Mucosa of stomach (tissue), 1 donor: ENCODE results near the gene NOS1.
"Not testable (repeated sequence)": the region's sequence is repeated elsewhere in the genome, so short reads cannot be mapped to it uniquely, and the experiment has no call there.

Experiments
- H3K27me3 ChIP-seq: one replicate; pipeline ENCODE4 v1.7.0; 2013; ENCODE audit warnings: mild to moderate bottlenecking, low read length; ENCODE audit not compliant: control insufficient read depth, insufficient read depth
- H3K36me3 ChIP-seq: one replicate; pipeline ENCODE4 v1.7.0; 2013; ENCODE audit warnings: low read length; ENCODE audit not compliant: control insufficient read depth, insufficient read depth
- H3K4me1 ChIP-seq: one replicate; pipeline ENCODE4 v1.7.0; 2013; ENCODE audit warnings: mild to moderate bottlenecking, low read length; ENCODE audit not compliant: control insufficient read depth, insufficient read depth
- H3K4me3 ChIP-seq: one replicate; pipeline ENCODE4 v1.7.0; 2013; ENCODE audit warnings: low read length
- H3K9ac ChIP-seq: one replicate; pipeline ENCODE4 v1.7.0; 2013; ENCODE audit warnings: mild to moderate bottlenecking, low read length, moderate library complexity
- H3K9me3 ChIP-seq: one replicate; pipeline ENCODE4 v1.7.0; 2013; ENCODE audit warnings: mild to moderate bottlenecking, low read length, moderate library complexity; ENCODE audit not compliant: control insufficient read depth
- donor health status: Pancreatic carcinoma.

Gene NOS1

DNA sequence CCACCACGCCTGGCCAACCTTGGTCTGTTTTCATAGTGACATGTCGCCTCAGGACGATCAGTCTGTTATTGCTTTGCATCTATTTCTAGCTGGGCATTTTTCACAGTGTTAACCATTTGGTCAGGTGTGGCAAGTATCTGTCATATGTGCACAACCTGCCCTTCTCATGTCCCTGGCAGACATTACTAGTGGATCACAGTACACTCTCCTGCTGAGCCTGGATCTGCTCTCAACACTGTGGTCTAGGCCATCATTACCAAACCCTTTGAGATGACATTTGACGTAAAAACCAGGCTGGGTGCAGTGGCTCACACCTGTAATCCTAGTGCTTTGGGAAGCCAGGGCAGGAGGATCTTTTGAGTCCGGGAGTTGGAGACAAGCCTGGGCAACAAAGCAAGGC lies 29.4 kb upstream of the NOS1 start:
- H3K9me3 ChIP-seq, result no peaks in the 10 kb centered on the region
- no peaks in the 10 kb centered on the region for H3K4me1 ChIP-seq
- H3K9ac ChIP-seq, result no peak overlapping the region
- H3K36me3 ChIP-seq, result no peaks in the 10 kb centered on the region
- H3K4me3 ChIP-seq, result no peak overlapping the region
- H3K27me3 ChIP-seq, result no peaks in the 10 kb centered on the region

- H3K9ac ChIP-seq, result no peak overlapping the region
Measured at GRCh38 chr12:117388951-117389446, 27.6 kb upstream of the NOS1 start.

GRCh38 chr12:117387832-117388231 lies 26.4 kb upstream of the NOS1 start:
- no peak overlapping the region for H3K9ac ChIP-seq
- no peaks in the 10 kb centered on the region for H3K36me3 ChIP-seq
- H3K4me3 ChIP-seq, result no peak overlapping the region
- H3K9me3 ChIP-seq, result no peaks in the 10 kb centered on the region
- no peaks in the 10 kb centered on the region for H3K4me1 ChIP-seq
- no peaks in the 10 kb centered on the region for H3K27me3 ChIP-seq

More at GRCh38 chr12:117388951-117389446, 27.6 kb upstream of the NOS1 start:
- Histone ChIP-seq H3K36me3 (no peaks in the 10 kb centered on the region), H3K4me3 (no peak overlapping the region), H3K27me3 (no peaks in the 10 kb centered on the region), H3K9me3 (no peaks in the 10 kb centered on the region), H3K4me1 (no peaks in the 10 kb centered on the region)

- H3K4me3 ChIP-seq, result no peak overlapping the region
- no peaks in the 10 kb centered on the region for H3K36me3 ChIP-seq
- no peak overlapping the region for H3K9ac ChIP-seq
- H3K9me3 ChIP-seq, result no peaks in the 10 kb centered on the region
- H3K27me3 ChIP-seq, result no peaks in the 10 kb centered on the region
- H3K4me1 ChIP-seq, result no peaks in the 10 kb centered on the region
Measured at GRCh38 chr12:117384735-117385134, 23.3 kb upstream of the NOS1 start.

DNA sequence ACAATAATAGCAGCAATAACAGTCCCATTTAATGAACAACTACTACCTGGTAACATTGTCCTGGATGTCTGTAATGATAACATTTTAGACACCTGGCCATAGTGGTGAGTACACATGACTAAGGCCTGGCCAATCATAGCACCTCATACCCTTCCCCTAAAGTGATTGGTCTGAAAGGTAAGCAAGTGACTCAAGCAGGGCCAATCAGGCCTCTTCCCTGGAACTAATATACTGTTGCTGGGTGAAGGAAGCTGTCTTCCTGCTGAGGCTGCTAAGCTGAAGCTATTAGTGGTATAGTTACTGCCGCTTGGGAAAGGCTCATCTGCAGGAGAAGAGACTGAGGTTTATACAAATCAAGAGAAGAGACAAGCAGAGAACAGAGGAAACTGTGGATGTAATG lies 18.7 kb upstream of the NOS1 start:
- H3K9ac ChIP-seq, result no peak overlapping the region
- no peaks in the 10 kb centered on the region for H3K27me3 ChIP-seq
- no peaks in the 10 kb centered on the region for H3K9me3 ChIP-seq
- no peak overlapping the region for H3K4me3 ChIP-seq
- no peaks in the 10 kb centered on the region for H3K4me1 ChIP-seq
- H3K36me3 ChIP-seq, result no peaks in the 10 kb centered on the region

DNA sequence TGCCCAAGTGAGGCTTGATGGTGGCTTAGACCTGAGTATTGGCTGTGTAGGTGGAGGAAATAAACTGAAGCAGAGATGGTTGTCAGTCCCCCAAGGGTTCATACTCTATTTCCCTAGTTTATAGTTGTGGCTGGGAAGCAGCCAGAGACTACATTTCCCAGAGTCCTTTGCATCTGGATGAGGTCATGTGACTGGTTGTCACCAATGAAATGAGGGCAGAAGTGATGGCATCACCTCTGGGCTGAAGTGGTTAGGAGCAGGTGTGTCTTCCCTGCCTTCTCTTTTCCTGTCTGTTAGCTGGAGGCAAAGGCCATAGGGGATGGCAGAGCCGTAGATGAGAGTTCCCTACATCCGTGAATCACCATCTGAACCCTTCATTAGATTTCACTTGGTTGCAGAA lies 16.3 kb upstream of the NOS1 start:
- H3K27me3 ChIP-seq, result no peaks in the 10 kb centered on the region
- no peak overlapping the region for H3K4me3 ChIP-seq
- H3K4me1 ChIP-seq, result no peaks in the 10 kb centered on the region
- no peaks in the 10 kb centered on the region for H3K36me3 ChIP-seq
- no peaks in the 10 kb centered on the region for H3K9me3 ChIP-seq
- no peak overlapping the region for H3K9ac ChIP-seq

DNA sequence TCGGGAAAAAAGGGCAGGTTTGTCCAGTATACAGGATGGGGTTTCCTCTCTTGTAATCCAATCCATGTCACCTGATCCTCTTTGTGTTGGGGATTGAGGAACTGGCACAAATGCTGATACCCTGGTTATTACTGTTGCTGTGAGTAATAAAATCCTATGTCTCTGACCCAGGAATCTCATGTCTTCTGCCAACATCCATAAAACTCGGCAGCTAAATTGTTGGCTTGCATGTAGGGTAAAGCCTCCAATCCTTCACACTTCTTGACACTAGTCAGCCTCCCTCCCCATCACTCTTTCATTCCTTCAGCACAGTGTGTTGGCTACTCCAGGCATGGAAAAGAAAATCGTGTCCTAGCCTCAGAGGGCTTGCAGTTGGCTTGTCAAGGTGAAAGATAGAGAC lies 9.2 kb upstream of the NOS1 start:
- no peaks in the 10 kb centered on the region for H3K9me3 ChIP-seq
- no peak overlapping the region for H3K9ac ChIP-seq
- H3K27me3 ChIP-seq, result no peaks in the 10 kb centered on the region
- H3K4me3 ChIP-seq, result no peak overlapping the region
- no peaks in the 10 kb centered on the region for H3K36me3 ChIP-seq
- H3K4me1 ChIP-seq, result no peaks in the 10 kb centered on the region

GRCh38 chr12:117370000-117370399 lies 8.6 kb upstream of the NOS1 start:
- not testable (repeated sequence) for H3K9ac ChIP-seq, H3K27me3 ChIP-seq, H3K4me3 ChIP-seq, H3K36me3 ChIP-seq, H3K9me3 ChIP-seq, H3K4me1 ChIP-seq

- no peak overlapping the region for H3K4me3 ChIP-seq
- H3K36me3 ChIP-seq, result no peaks in the 10 kb centered on the region
- H3K9ac ChIP-seq, result no peak overlapping the region
- H3K9me3 ChIP-seq, result no peaks in the 10 kb centered on the region
- peaks cover 24% of the 10 kb centered on the region for H3K27me3 ChIP-seq
- no peaks in the 10 kb centered on the region for H3K4me1 ChIP-seq
Measured at GRCh38 chr12:117367006-117367638, 5.7 kb upstream of the NOS1 start.

DNA sequence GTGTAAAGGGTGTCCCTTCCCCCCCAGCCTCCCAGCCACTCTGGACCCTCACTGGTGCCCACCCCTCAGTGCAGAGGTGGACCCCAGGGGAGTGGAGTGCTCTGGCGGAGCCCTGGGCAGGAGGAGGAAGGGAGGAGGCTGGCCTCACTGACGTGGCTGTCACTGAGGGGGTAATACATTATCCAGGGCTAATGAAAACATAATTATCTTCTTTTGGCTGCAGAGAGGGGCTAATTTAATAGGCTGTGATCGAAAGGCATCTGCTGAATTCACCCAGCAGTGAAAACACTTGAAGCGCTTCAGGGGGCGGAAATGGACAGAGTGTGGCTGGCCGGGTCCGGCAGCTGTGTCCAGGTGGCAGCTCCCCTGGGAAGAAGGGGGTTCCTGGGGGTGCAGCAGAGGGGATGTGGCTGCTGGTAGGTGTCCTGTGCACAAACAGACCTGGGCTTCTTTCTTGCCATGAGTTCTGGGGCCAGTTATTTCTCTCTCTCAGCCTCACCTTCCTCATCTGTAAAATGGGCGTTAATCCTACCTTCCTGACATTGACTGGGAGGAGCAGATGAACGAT lies 3.7 kb upstream of the NOS1 start:
- H3K9ac ChIP-seq, result no peak overlapping the region
- H3K27me3 ChIP-seq, result peaks cover 42% of the 10 kb centered on the region
- H3K36me3 ChIP-seq, result no peaks in the 10 kb centered on the region
- H3K4me3 ChIP-seq, result no peak overlapping the region
- H3K4me1 ChIP-seq, result no peaks in the 10 kb centered on the region
- no peaks in the 10 kb centered on the region for H3K9me3 ChIP-seq

DNA sequence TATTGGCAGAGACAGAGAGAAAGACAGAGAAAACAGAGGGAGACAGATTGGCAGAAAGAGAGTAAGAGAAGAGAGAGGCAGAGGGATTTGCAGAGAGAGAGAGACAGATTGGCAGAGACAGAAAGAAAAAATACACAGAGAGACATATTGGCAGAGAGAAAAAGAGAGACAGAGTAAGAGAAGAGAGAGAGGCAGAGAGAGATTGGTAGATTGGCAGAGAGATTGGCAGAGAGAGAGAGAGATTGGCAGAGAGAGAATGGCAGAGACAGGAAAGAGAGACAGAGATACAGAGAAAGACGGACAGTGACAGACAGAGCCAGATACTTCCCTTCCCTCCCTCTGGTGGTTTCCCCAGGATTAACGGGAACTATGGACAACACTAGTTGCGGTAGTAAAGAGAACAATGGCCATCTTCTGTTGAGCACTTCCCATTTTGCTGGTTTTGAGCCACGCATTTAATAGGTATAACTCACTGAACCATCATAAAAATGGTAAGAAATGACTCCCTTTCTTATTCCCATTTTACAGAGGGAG lies 2.6 kb upstream of the NOS1 start:
- Histone ChIP-seq H3K4me3 (no peak overlapping the region), H3K27me3 (peaks cover 46% of the 10 kb centered on the region), H3K9ac (no peak overlapping the region), H3K4me1 (no peaks in the 10 kb centered on the region), H3K36me3 (no peaks in the 10 kb centered on the region), H3K9me3 (no peaks in the 10 kb centered on the region)

DNA sequence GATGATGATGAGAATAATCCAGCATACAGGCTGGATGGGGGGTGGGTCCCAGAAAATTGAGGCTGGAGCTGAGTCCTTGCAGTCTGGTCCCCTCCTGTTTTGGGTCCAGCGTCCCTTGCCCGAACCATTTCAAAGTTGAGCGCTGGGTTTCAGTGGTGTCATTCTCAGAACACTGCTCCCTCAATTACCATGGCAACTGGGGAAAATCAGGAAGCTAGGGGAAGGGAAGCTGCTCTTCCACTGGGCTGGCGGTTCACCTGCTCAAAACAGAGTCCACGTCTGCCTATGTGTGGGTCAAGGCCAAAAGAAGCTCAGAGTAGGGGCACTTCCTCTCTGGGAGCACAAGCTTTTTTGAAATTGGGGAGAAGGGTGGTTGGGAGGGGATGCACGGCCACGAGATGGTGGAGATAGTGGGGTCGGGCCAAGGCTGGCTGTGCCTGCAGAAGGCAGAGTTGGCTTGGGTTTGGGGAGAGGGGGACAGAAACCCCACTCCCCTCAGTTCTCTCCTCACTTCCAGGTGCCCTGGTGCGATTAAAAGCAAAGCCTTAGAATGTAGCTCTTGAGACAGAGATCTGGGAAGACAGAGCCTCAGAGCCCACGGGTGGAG lies 1.7 kb upstream of the NOS1 start:
- peaks cover 49% of the 10 kb centered on the region for H3K27me3 ChIP-seq

More for the DNA sequence above, 1.7 kb upstream of the NOS1 start:
- Histone ChIP-seq H3K9ac (no peak overlapping the region), H3K4me3 (no peak overlapping the region), H3K36me3 (no peaks in the 10 kb centered on the region), H3K9me3 (no peaks in the 10 kb centered on the region), H3K4me1 (no peaks in the 10 kb centered on the region)
